Lung microvascular endothelial cell (primary cell): ENCODE measurements around the gene SCN4B. TPM values are rescaled to one million over a fixed set of nuclear protein-coding genes. Genes with fewer than 3 reads are reported as not detected.

ENCODE experiments used
- DNase-seq, 2 donors: peaks; one replicate each; pipeline versions ENCODE4 v3.0.0 to v3.0.0-alpha.2; 2010; ENCODE audit warnings: low read depth in 2 of 2
- total RNA-seq: library from RNA; depleted of rRNA; stranded (reverse); fragments of >200 nt; gene quantifications from 2 replicates; pipeline ENCODE4 v1.2.1, GENCODE V29; 2014

The SCN4B gene
- total RNA-seq, 1 donor from 2014 or later: not detected

DNA sequence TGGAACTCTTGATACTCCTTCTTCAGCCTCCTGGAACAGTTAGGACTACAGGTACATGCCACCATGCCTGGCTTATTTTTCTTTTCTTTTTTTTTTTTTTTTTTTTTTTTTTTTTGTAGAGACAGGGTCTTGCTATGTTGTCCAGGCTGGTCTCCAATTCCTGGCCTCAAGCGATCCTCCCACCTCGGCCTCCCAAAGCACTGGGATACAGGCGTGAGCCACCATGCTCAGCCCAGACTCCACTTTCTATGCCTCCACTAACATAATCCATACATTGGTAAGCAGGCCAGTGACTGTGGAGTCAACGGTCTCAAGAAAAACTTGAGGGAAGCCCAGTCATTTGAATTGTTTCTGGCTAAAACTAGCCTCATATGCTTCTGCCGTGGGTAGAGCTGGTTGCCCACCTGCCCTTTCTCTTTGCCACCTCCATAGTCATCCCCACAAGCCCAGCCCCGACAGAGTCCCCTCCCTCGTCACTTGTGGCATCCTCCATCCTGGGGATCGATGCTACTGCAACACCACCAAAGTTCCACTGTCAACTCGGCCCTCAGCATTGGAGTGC lies 21.5 kb upstream of the SCN4B start:
- DNase-seq: no peak

DNA sequence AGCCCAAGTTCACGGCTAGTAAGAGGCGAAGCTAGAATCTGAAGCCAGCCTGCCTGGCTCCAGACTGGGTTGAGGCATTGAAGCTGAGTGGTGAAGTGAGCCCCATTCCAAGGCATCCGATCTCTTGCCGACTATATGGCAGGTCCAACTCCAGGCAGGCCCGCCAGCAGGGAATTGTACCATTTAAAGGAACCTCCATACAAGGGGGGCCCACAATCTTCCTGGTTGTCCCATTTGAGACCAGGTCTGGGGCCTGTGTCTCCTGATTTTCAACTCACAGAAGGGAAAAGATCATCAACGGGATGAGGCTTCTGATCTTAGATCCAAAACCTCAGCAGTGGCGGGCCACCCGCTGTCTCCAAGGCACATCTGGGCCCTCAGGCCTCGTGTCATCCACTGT lies 19.7 kb upstream of the SCN4B start:
- DNase-seq: no peak

- peak; percentile 68 to 79 for DNase-seq
Measured at GRCh38 chr11:118171269-118172062, 18.8 kb upstream of the SCN4B start.

- no peak for DNase-seq
Measured at GRCh38 chr11:118170882-118171268, 18.3 kb upstream of the SCN4B start.

DNA sequence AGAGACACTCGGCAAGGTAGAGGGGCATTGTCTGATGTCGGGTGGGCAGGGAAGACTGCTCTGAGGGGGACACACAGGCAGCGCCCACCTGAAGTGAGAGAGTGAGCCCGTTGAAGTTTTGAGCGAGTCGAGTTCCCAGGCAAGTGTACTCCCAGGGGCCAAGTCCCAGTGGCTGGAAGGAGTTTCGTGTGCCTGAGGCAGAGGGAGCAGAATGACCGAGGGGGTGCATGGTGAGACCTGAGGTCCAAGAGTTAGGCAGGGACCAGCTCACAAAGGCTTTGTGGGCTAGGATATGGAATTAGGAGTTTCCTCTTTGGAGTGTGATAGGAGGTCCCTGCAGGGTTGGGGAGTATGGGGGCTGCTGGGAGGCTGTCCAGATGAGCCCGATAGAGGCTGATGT lies 17.6 kb upstream of the SCN4B start:
- DNase-seq: no peak

DNA sequence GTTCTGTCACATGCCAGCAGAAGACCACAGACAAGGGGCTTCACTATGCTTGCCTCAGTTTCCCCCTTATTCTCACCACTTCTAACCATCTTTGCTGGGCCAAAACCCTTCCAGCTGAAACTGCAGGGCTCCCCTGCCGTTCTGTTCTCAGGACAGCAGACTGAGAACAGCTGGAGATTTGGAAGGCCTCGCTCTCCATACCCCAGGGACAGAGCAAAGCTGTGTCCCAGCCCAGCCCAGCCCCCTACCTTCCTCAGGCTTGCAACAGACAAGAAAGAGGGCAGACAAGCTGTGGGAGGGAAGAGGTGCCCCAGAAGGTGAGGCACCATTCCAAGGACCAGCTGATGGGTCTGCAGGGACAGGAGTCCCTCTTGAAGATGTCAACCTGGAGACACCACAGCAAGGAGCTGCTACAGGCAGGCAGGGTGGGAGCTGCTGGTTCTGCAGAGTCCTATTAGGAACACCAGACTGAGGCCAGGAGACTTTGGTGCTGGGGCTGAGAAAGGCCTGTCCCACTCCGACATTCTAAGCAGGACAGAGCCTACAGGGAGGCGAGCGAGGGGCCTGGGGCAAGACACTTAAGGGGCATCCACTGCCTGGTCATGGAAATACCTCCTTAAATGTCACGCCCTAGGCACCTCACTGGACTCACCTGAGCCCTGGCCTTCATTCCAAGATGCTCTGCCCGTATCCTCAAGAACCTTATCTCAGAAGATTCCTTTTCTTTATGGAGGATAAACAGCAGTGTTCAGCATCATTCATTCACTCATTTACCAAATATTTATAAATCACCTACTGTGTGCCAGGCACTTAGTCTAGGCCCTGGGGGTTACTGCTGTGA lies 16.9 kb upstream of the SCN4B start:
- no peak for DNase-seq

DNA sequence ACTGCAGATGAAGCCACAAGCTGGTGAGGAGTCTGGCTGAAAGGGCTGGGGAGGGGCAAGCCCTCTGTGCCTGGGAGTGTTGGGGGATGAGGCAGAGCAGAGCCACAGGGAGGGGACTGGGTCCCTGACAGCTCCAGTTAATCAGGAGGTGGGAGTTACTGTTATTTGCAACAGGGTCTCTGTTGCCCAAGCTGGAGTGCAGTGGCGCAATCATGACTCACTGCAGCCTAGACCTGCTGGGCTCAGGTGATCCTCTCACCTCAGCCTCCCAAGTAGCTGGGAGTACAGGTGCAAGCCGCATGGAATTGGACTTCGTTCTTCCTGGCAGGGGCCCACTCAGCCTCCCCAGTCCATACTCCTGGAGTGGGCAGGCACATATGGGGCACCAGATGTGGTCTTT lies 16.1 kb upstream of the SCN4B start:
- no peak for DNase-seq

DNA sequence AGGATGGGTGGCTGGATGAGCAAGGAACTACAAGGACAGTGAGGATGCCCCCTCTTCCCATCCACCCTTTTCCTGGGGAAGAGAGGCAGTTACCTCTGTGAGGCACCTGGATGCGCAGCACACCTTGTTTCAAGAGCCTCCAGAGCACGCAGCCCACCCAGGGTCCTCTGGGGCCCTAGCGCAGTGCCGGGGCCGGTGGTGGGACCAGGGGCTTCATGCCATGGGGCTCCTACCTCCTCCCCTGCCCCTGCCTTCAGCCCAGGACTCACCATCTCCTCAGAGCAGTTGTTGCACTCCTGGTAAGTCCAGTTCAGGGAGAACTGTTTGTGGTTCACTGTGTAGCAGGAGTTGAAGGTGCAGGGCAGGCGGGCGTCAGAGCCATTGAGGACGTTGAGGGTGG lies 15.7 kb upstream of the SCN4B start:
- no peak for DNase-seq

DNA sequence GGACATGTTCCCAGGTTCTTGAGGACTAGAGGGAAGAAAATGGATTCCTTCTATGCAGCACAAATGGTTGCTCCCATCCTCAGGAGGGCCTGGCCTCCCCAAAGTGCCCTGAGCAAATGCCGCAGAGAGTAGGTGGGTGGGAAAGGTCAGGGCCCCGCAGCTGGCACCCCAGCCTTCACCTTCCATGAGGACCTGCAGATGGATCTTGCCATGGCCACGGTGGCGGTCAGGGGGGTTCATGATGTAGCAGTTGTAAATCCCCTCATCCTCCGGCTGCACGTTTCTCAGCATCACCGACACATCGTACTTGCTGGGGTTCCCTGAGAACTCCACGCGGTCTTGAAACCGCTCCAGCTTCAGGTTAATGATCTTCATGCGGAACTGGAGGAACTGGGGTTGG lies 15.3 kb upstream of the SCN4B start:
- no peak for DNase-seq

GRCh38 chr11:118167253-118167652 lies 14.6 kb upstream of the SCN4B start:
- DNase-seq: no peak

DNA sequence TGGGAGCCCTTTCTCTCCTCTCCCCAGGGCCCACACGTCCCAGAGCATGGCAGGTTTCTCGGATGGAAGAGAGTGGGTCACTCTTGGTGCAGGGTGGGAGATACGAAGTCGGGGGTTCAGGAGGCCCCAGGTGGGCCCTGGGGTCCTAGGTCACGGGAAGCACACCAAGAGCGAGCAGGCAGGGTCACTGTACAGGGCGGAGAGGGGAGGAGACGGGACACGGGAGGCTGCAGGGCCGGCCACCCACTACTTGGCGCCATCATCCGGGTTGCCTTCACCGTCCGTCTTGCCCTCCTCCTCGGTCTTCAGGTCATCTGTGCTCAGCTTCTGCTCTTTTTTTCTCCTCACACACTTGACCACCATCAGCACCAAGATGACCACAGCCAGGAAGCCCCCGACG lies 14.0 kb upstream of the SCN4B start:
- DNase-seq: no peak

DNA sequence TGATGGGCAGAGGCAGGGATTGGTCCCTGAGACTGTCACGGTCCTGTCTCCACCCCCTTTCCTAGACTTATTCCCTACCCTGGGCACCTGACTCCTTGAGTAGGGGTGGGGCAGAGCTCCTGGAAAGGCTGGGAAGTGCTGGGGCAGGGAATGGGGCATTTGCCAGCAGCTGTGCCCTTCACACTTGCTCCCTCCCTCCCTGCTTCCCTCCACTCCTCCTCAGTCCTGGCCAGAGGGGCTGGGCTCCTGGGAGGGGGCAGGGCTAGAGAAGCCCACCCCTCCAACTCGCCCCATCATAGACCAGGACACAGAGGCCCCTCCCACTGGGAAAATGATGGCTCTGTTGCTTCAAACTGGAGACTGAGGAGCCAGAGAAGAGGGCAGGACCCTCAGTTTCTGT lies 12.3 kb upstream of the SCN4B start:
- no peak for DNase-seq

DNA sequence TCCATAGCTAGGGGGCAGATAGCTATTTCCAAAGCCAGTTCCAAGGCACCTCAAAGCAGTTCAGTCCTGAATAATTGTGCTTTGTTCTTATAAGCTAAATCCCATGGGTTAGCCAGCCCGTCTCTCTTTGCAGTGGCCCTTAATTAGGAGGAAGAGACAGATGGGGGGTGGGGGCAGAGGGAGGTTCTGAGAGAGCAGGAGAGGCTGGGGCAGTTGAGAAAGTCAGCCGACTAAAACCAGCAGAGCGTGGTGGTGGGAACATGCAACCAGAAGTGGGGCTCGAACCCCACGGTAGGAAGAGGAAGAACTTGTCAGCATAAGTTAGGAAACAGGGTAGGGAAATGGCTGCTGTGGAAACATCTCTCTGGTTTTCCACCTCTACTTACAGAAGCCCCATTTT lies 10.9 kb upstream of the SCN4B start:
- DNase-seq: no peak

- DNase-seq: no peak
Measured at GRCh38 chr11:118162846-118163245, 10.2 kb upstream of the SCN4B start.

DNA sequence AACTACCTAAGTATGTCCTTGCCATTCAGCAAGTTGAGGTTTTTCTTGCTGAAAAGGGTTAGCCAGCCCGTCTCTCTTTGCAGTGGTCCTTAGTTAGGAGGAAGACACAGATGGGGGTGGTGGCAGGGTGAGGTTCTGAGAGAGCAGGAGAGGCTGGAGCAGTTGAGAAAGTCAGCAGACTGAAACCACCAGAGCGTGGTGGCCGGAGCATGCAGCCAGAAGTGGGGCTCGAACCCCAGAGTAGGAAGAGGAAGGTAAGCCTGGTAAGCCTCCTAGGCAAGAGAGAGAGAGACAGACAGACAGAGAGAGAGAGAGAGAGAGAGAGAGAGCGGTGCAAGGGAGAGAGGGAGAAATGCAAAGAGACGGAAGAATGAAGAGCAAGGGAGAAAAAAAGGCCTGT lies 9.2 kb upstream of the SCN4B start:
- no peak for DNase-seq

DNA sequence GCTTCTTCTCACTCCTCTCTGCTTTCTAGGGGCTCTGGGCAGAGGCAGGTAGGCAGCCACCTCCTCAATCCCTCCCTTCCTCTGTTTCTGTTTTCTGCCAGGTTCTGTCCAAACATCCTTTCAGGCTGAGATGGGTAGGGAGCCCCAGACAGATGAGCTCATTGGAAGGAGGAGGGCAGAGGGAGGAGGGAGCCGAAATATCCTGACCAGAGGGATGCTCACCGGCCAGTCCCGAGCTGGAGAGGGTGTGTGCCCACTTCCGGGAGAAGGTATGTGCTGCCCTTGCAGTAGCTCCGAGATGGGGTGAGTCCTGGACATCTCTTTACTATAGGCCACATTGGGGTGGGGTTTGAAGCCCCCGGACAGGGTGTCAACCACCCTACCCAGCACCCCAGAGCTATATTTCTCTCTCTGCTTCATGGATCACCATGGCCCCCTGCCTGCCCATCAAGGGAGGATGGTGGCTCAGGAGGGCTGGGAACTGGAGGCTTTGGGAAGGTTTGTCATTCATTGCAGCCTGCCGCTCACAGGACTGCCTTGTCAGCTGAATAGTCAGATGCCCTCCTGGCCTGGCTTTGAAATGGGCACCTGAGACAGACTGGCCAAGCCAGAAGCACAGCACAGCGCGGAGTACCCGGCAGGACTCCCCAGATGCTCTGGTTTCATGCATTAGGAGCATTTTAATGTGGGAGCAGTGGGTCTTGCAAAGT lies 4.7 kb upstream of the SCN4B start:
- DNase-seq: no peak

- no peak for DNase-seq
Measured at GRCh38 chr11:118156531-118157185, 4.0 kb upstream of the SCN4B start.

GRCh38 chr11:118155776-118156530 lies 3.3 kb upstream of the SCN4B start:
- no peak for DNase-seq

DNA sequence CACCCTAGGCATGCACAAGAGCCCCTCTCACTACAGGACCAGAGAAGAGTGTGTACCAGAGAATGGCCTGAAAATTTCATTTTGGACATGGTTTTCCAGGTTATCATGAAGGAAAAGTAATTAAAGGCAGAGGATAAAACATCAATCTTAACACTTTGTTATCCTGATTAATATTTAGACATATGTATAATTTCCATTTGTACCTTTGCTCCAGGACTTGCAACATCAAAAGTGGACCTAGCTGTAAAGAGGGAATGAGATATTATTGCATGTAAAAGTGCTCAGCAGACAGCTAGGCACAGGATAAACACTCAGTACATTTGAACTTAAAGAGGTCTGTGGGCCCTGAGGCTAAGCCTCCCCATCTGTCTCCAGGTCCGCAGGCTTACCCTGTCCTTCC lies 2.0 kb upstream of the SCN4B start:
- DNase-seq: no peak

DNA sequence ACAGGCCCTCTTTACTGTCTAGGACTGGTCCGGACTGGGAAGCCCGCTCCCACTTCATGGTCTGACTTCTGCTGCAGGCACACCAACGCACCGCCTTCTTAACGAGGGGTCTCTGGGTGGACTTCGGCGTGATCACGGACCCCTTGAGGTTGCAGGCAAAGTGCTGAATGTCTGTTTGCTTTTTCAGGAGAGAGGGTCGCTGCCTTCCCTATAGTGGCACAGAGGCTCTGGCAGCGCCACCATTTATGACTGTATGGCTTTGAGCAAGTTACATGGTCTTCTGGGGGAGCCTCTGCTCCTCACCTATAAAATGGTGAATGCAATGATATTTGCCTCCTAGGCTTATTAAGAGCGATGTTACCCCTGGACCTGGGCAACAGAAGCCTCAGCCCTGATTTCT lies 1.4 kb upstream of the SCN4B start:
- DNase-seq: no peak

DNA sequence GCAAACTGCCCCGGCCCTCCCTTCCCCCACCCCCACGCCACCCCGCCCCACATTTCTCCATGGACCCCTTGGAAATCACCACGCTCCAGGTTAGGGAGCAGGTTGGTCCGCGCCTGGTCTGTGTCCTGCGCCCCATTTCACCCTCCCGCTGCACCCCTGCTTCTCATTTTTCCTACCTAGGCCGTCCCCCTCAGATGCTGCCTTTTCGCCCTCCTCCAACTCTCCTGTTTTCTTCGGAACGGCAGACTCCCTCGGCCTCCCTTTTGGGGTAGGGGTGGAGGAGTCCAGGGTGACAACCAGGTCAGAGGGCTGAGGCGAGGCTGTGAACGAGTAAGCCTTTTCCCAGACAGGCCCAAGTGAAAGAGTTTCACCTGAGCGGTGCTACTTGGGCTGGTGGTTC lies 893 bp upstream of the SCN4B start:
- no peak for DNase-seq
